HL-60/S4 treated with retinoic acid at 250 ng/mL for 4 days and 3 days (cell line): ENCODE measurements around the gene ABCC2.

Source experiments
- in situ Hi-C: fragments of 300-500 bp; cut with MboI; formaldehyde crosslinking; loops from 2 replicates; pipeline ENCODE4 v1.7.0; 2022; ENCODE audit warnings: low sequenced_read_pairs

The ABCC2 gene

GRCh38 chr10:99770408-99771045 is 11.9 kb upstream of the ABCC2 start:
- in situ Hi-C loops: no loop called here

GRCh38 chr10:99775850-99776249 is 6.6 kb upstream of the ABCC2 start:
- in situ Hi-C loops: no loop called here

- in situ Hi-C loops: no loop called here
Observed at GRCh38 chr10:99777918-99778714, 4.3 kb upstream of the ABCC2 start.

DNA sequence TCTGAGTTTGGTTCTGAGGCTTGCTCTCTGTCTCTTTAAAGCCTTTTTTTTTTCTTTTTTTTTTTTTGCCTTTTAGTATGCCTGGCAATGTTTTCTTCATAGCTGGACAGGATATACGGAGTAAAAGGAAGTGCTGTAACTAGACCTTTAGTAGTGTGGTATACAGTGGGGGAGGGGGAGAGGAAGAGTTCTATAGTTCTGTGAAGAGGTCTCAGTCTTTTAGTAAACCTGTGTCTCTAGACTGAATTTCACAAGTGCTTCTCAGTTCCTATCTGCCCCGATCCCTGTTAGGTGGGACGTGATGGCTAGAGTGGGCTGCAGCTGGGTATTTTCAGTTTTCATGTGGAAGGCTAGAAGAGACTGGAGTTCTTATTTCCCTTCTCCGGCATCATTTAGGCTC is 3.1 kb upstream of the ABCC2 start:
- in situ Hi-C loops: no loop called here

DNA sequence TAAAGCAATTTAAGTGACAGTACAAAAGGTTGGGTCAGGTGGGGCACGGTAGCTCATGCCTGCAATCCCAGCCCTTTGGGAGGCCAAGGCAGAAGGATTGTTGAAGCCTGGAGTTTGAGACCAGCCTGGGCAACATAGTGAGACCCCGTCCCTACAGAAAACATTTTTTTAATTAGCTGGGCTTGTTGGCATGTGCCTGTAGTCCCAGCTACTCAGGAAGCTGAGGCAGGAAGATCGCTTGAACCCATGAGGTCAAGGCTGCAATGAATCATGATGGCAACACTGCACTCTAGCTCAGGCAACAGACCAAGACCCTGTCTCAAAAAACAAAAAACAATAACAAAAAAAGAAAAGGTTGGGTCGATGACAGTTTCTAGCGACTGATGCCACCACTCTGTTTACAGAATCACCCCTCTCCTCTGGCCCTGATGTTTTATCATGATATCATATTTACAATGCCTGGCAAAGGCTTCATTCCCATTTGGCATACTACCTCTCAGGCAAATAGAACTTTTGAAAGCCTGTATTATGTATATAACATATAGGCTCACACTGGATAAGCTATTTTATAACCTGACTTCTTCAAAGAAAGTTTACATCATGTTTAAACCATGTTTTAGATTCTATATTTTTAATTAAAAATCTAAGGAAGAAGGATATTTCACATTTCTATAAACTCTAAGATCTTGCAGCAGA is 558 bp upstream of the ABCC2 start:
- in situ Hi-C loops: no loop called here

DNA sequence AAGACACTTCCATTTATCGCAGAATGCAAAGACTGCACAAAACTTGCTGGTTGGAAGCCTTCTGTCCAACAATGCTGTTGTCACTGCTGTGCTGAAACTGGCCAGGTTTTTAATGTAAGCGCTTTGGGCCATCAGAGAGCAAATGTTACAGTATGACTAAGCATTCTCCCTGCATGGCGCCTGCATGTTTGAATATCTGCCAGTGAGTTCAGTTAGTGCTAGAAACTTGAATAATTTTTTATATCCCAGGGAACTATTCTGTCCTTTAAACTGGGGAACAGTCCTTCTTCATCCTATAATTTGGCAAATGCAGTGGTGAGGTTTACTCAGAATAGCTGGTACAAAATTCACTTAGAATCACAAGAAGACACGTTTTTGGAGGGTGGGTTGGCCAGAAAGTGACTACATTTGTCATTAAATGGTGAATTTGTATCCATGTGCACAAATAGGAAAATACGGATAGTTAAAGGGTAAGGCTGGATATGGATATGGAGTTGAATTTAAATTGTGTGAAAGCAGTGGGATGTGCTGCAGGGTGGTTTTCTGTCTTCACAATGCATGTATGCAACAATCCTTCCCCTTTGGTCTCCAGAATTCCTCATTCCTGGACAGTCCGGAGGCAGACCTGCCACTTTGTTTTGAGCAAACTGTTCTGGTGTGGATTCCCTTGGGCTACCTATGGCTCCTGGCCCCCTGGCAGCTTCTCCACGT is 1.7 kb downstream of the ABCC2 start:
- in situ Hi-C loops: no loop called here

DNA sequence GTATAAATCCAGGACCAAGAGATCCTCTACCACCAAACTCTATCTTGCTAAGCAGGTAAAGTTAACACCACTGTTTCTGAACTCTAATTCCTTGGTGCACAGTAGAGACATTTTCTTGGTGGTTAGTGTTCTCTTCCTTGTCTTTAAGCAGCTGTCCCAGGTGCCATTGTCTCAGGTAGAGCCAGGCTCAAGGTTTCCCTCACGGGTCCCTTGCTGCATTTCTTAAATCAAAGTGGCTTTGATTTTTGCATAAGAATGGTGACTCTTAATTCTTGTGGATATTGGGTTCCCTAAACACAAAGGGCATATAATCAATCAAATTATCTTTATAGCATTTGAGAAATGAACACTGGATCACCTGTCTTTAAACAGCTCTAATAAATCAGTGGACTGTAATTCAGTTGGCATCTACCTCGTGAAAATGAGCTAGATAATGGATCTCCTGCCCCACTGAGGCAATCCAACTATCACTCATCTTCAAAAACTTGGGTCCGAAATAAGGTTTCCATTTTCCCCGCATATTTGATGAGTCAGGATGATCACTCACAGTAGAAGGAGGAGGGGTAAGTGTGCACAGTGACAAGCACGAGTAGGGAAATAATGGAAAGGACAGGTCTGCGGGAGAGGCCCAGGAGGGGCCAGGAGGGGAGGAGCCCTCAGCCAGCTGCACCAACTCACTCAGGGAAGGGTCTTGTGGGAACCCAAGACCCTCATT is 2.4 kb downstream of the ABCC2 start:
- in situ Hi-C loops: no loop called here

DNA sequence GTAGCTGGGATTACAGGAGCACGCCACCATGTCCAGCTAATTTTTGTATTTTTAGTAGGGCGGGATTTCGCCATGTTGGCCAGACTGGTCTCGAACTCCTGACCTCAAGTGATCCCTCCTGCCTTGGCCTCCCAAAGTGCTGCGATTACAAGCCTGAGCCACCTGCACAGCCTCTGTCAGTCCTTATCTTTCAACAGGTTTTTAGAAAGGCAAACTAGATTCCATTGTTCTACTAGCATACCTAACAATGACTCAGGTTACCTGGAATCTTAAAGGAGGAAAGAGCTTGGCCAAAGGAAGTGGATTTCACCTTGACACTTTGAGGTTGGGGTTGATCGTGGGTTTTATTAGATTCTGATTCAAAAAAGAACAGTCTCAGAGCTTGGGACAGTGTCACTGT is 3.2 kb downstream of the ABCC2 start:
- in situ Hi-C loops: no loop called here

GRCh38 chr10:99787311-99787710 is 4.9 kb downstream of the ABCC2 start:
- in situ Hi-C loops: no loop called here

DNA sequence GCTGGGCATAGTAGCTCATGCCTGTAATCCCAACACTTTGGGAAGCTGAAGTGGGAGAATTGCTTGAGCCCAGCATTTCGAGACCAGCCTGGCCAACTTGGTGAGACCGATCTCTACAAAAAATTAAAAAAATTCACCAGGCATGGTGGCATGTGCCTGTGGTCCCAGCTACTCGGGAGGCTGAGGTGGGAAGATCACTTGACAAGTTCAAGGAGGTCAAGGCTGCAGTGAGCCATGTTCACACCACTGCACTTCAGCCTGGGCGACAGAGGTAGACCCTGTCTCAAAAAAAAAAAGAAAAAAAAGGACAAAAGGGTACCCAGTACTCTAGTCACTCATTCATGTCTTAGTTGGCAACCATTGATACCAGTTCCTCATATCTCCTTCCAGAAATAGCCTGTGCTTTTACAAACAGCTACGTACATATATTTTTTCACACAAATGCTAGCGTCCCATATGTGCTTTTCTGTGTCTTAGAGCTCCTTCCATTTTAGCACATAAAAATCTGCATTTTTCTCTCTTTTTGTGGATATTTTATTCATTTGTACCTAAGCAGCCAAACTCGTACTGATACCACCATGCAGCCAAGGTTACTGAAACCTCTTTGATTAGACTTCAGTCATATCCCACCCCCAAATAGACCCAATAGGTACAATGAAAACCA is 5.5 kb downstream of the ABCC2 start:
- in situ Hi-C loops: no loop called here

GRCh38 chr10:99788598-99789256 is 6.3 kb downstream of the ABCC2 start:
- in situ Hi-C loops: no loop called here

DNA sequence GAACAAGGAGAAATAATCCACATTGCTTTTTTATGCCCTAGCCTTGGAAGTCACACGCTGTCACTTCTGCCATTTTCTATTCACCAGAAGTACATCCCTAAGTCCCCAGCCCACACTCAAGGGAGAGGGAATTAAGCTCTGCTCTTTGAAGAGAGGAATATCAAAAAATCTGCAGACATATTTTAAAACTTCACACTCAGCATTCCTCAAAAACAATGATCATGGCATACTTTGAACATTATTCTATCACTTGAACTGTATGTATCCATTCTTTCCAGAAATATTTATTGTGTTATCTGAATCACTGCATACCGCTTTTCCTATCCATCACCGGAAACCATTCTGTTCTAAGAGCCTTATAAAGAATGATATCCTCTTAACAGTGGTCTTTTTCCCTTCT is 9.4 kb downstream of the ABCC2 start:
- in situ Hi-C loops: no loop called here

DNA sequence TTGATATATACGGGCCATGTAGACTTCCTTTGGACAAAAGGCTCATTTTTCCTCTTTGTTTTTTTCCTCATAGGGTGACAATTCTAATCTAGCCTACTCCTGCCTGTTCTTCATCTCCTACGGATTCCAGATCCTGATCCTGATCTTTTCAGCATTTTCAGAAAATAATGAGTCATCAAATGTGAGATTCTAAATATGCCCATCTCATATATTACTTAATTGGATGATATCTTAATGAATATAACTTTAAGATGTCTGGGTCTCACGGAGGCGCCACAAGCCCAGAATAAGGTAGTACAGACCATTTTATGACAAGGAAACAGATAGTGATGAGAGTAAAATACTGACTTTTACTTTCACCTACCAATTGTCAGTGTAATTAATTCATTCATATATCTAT is 11.4 kb downstream of the ABCC2 start:
- in situ Hi-C loops: no loop called here

DNA sequence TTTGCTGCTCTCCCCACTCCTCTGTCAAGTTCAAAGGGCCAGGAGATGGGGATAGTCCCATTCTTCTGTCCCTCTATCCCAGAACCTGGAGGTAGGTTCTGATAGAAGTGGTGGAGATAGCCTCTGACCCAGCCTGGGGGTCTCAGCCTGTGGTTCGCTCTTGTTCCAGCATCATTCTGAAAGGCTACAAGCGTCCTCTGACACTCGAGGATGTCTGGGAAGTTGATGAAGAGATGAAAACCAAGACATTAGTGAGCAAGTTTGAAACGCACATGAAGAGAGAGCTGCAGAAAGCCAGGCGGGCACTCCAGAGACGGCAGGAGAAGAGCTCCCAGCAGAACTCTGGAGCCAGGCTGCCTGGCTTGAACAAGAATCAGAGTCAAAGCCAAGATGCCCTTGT is 14.5 kb downstream of the ABCC2 start:
- in situ Hi-C loops: no loop called here

DNA sequence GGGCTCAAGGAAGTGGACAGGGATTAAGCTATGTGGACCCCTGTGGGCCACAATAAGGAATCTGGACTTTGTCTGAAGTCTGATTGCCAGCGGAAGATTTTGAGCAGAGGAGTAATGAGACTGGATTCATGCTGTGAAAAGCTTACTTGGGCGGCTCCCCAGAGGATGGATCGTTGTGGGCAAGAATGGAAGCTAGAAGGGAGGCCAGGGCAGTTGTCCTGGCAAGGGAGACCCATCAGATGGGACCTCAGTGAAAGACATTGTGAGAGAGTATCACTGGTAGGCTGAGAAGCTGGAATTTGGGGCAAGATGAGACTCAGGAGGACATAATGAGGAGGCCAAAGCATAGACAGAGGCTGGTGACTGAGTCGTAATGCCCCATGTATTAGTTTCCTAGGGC is 15.6 kb downstream of the ABCC2 start:
- in situ Hi-C loops: no loop called here

DNA sequence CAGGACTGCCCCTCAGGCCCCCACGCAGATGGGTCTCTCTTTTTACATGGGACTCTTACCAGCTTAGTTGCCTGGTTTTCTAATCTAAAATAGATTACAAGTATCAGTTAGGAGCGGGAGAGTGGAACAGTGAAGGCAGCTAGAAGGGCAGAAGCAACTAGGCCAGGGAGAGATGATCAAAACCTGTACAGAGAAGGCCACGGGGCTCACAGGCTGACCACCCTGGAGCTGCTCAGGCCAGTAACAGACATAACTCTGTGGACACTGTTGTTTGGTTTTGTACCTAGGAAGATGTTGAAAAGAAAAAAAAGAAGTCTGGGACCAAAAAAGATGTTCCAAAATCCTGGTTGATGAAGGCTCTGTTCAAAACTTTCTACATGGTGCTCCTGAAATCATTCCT is 16.5 kb downstream of the ABCC2 start:
- in situ Hi-C loops: no loop called here

GRCh38 chr10:99799613-99800012 is 17.2 kb downstream of the ABCC2 start:
- in situ Hi-C loops: no loop called here

- in situ Hi-C loops: no loop called here
Observed at GRCh38 chr10:99804471-99804870, 22.0 kb downstream of the ABCC2 start.

GRCh38 chr10:99805190-99805589 is 22.8 kb downstream of the ABCC2 start:
- in situ Hi-C loops: no loop called here

- in situ Hi-C loops: no loop called here
Observed at GRCh38 chr10:99806091-99806490, 23.7 kb downstream of the ABCC2 start.
